COR-L47 (cell line): ENCODE measurements around the gene ADGRL3.

Source experiments
- DNase-seq: peaks from one replicate; lab custom pipeline; 2025; lab: John Stamatoyannopoulos, UW

Gene ADGRL3

GRCh38 chr4:61200187-61200915, at the start of gene ADGRL3:
Gene ADGRL3, plus strand, starts transcription at chr4:61200326.
- DNase-seq = peak; percentile 91

- DNase-seq = no peak
Observed at GRCh38 chr4:61152433-61152832, 47.7 kb upstream of the ADGRL3 start.

GRCh38 chr4:61160478-61160877, 39.6 kb upstream of the ADGRL3 start:
- DNase-seq = no peak

- no peak for DNase-seq
Observed at GRCh38 chr4:61162116-61162515, 38.0 kb upstream of the ADGRL3 start.

- no peak for DNase-seq
Observed at GRCh38 chr4:61173799-61174198, 26.3 kb upstream of the ADGRL3 start.

GRCh38 chr4:61175495-61175894, 24.6 kb upstream of the ADGRL3 start:
- DNase-seq = no peak

- no peak for DNase-seq
Observed at GRCh38 chr4:61177367-61177766, 22.8 kb upstream of the ADGRL3 start.

GRCh38 chr4:61180405-61180804, 19.7 kb upstream of the ADGRL3 start:
- DNase-seq = no peak

GRCh38 chr4:61182915-61183314, 17.2 kb upstream of the ADGRL3 start:
- DNase-seq = no peak

GRCh38 chr4:61185288-61185687, 14.8 kb upstream of the ADGRL3 start:
- DNase-seq = no peak

GRCh38 chr4:61192392-61192791, 7.7 kb upstream of the ADGRL3 start:
- no peak for DNase-seq

- no peak for DNase-seq
Observed at GRCh38 chr4:61193863-61194262, 6.3 kb upstream of the ADGRL3 start.

- no peak for DNase-seq
Observed at GRCh38 chr4:61194571-61194970, 5.6 kb upstream of the ADGRL3 start.

GRCh38 chr4:61195101-61195500, 5.0 kb upstream of the ADGRL3 start:
- no peak for DNase-seq

- DNase-seq = no peak
Observed at GRCh38 chr4:61198686-61199085, 1.4 kb upstream of the ADGRL3 start.

GRCh38 chr4:61199873-61200186, 296 bp upstream of the ADGRL3 start:
- no peak for DNase-seq

- peak; percentile 39 for DNase-seq
Observed at GRCh38 chr4:61200916-61201526, 895 bp downstream of the ADGRL3 start.

GRCh38 chr4:61201561-61201960, 1.4 kb downstream of the ADGRL3 start:
- DNase-seq = no peak

- DNase-seq = peak; percentile 58
Observed at GRCh38 chr4:61201961-61202637, 2.0 kb downstream of the ADGRL3 start.

GRCh38 chr4:61202638-61203435, 2.7 kb downstream of the ADGRL3 start:
- DNase-seq = peak; percentile 74

GRCh38 chr4:61203436-61203790, 3.3 kb downstream of the ADGRL3 start:
- no peak for DNase-seq

GRCh38 chr4:61204353-61205060, 4.4 kb downstream of the ADGRL3 start:
- no peak for DNase-seq
